Neural progenitor cell (in vitro differentiated cells): ENCODE measurements around the gene PMS1. TPM values are rescaled to one million over a fixed set of nuclear protein-coding genes. Genes with fewer than 3 reads are reported as not detected.

Source experiments
- DNase-seq: peaks from one replicate; pipeline ENCODE4 v3.0.0-alpha.2; 2016; ENCODE audit warnings: low spot score
- H2AFZ ChIP-seq: fragments of 200-600 bp; sonication (generic); replicated peaks from 2 replicates; pipeline ENCODE4 v1.6.1; 2016; ENCODE audit warnings: antibody characterized with exemption
- H3F3A ChIP-seq: fragments of 200-600 bp; sonication (generic); 2 replicates; pipeline ENCODE4 v1.6.1; 2016; ENCODE audit warnings: antibody characterized with exemption, low read depth
- H3K27ac ChIP-seq: fragments of 200-600 bp; sonication (generic); 2 replicates; pipeline ENCODE4 v1.5.1; 2016; ENCODE audit warnings: mild to moderate bottlenecking
- H3K27me3 ChIP-seq: fragments of 200-600 bp; sonication (generic); 2 replicates; pipeline ENCODE4 v1.6.1; 2016; ENCODE audit warnings: mild to moderate bottlenecking, moderate library complexity
- H3K36me3 ChIP-seq: fragments of 200-600 bp; sonication (generic); 2 replicates; pipeline ENCODE4 v1.5.1; 2016
- H3K4me1 ChIP-seq: fragments of 200-600 bp; sonication (generic); 2 replicates; pipeline ENCODE4 v1.6.1; 2016; ENCODE audit warnings: mixed run types
- H3K4me2 ChIP-seq: fragments of 200-600 bp; sonication (generic); 2 replicates; pipeline ENCODE4 v1.6.1; 2016
- H3K4me3 ChIP-seq: fragments of 200-600 bp; sonication (generic); 2 replicates; pipeline ENCODE4 v1.5.1; 2016
- H3K79me2 ChIP-seq: fragments of 200-600 bp; sonication (generic); 2 replicates; pipeline ENCODE4 v1.6.1; 2016; ENCODE audit warnings: low read depth
- H3K9ac ChIP-seq: fragments of 200-600 bp; sonication (generic); 2 replicates; pipeline ENCODE4 v1.6.1; 2016
- H3K9me3 ChIP-seq: fragments of 200-600 bp; sonication (generic); 2 replicates; pipeline ENCODE4 v1.5.1; 2016; ENCODE audit warnings: low read depth
- H4K20me1 ChIP-seq: fragments of 200-600 bp; sonication (generic); 2 replicates; pipeline ENCODE4 v1.6.1; 2016; ENCODE audit warnings: low read depth
- H3K27ac Mint-ChIP-seq: 3 replicates; pipeline ENCODE4 v1.8.0; 2021; ENCODE audit warnings: mixed read lengths
- H3K27me3 Mint-ChIP-seq: 2 replicates; pipeline ENCODE4 v1.8.0; 2022; ENCODE audit warnings: low read depth, mild to moderate bottlenecking, inconsistent platforms, moderate library complexity, mixed read lengths; ENCODE audit not compliant: insufficient read depth
- H3K36me3 Mint-ChIP-seq: 3 replicates; pipeline ENCODE4 v1.8.0; 2021; ENCODE audit warnings: mixed read lengths
- H3K4me1 Mint-ChIP-seq: 3 replicates; pipeline ENCODE4 v1.8.0; 2021; ENCODE audit warnings: mixed read lengths
- H3K4me3 Mint-ChIP-seq: 3 replicates; pipeline ENCODE4 v1.8.0; 2021; ENCODE audit warnings: mild to moderate bottlenecking, moderate library complexity, mixed read lengths
- H3K9me3 Mint-ChIP-seq: 3 replicates; pipeline ENCODE4 v1.8.0; 2020; ENCODE audit warnings: mixed read lengths
- EZH2 ChIP-seq: fragments of 200-600 bp; sonication (generic); IDR thresholded peaks from 2 replicates; pipeline ENCODE4 v1.6.1; 2017; ENCODE audit warnings: antibody characterized with exemption, mild to moderate bottlenecking, moderate library complexity
- EZH2phosphoT487 ChIP-seq: fragments of 200-600 bp; sonication (generic); IDR thresholded peaks from 2 replicates; pipeline ENCODE4 v1.6.1; 2017; ENCODE audit warnings: antibody characterized with exemption
- total RNA-seq: library from RNA; depleted of rRNA; stranded (reverse); fragments of >200 nt; gene quantifications from 2 replicates; pipeline ENCODE4 v1.2.3, GENCODE V29; 2015; ENCODE audit warnings: low replicate concordance
- TF ChIP-seq, protein P1 (sequence below): fragments of 200-600 bp; sonication (generic); IDR thresholded peaks from 2 replicates; pipeline ENCODE4 v1.5.1; 2017; ENCODE audit warnings: antibody characterized with exemption, mild to moderate bottlenecking

Gene PMS1
- total RNA-seq, 1 donor from 2014 or later: 97.9 TPM

DNA sequence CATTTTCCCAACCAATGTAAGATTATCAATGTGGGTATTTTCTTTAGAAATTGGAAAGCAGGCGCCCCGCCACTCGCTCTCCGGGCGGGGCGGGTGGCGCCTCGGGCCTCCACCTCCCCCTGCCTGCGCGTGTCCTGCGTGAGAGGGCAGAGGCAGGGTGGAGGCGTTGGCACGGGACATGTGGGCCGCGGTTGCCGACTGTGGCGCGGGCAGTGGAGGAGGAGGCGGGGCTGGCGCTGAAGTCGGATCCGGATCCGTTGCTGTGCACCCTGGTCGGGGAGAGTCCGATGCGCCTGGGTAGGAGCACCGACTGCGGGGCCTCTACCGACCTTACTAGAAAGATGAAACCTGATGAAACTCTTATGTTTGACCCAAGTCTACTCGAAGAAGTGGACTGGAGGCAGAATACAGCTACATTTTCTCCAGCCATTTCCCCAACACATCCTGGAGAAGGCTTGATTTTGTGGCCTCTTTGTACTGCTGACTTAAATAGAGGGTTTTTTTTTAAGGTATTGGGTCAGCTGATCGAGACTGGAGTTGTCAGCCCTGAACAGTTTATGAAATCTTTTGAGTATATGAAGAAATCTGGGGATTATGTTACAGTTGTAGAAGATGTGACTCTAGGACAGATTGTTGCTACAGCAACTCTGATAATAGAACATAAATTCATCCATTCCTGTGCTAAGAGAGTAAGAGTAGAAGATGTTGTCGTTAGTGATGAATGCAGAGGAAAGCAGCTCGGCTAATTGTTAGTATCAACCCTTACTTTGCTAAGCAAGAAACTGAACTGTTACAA lies 37.9 kb downstream of the PMS1 start:
- H3K9me3 ChIP-seq: no peaks in the 10 kb centered on the region
- peaks cover 23% of the 10 kb centered on the region for H3K36me3 ChIP-seq
- no peaks in the 10 kb centered on the region for H3K27me3 ChIP-seq
- H2AFZ ChIP-seq: no peak overlapping the region
- H3K4me2 ChIP-seq: no peak overlapping the region
- no peaks in the 10 kb centered on the region for H3K4me1 Mint-ChIP-seq
- peak overlapping the region; percentile 37 for H3K27ac ChIP-seq
- H3K9me3 Mint-ChIP-seq: no peaks in the 10 kb centered on the region
- peaks cover 17% of the 10 kb centered on the region for H3K79me2 ChIP-seq
- no peak for TF ChIP-seq EZH2
- TF ChIP-seq, protein P1, sequence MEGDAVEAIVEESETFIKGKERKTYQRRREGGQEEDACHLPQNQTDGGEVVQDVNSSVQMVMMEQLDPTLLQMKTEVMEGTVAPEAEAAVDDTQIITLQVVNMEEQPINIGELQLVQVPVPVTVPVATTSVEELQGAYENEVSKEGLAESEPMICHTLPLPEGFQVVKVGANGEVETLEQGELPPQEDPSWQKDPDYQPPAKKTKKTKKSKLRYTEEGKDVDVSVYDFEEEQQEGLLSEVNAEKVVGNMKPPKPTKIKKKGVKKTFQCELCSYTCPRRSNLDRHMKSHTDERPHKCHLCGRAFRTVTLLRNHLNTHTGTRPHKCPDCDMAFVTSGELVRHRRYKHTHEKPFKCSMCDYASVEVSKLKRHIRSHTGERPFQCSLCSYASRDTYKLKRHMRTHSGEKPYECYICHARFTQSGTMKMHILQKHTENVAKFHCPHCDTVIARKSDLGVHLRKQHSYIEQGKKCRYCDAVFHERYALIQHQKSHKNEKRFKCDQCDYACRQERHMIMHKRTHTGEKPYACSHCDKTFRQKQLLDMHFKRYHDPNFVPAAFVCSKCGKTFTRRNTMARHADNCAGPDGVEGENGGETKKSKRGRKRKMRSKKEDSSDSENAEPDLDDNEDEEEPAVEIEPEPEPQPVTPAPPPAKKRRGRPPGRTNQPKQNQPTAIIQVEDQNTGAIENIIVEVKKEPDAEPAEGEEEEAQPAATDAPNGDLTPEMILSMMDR: no peak
- TF ChIP-seq EZH2phosphoT487: no peak
- no peak for DNase-seq
- no peaks in the 10 kb centered on the region for H3K4me1 ChIP-seq
- H4K20me1 ChIP-seq: no peaks in the 10 kb centered on the region
- H3K27me3 Mint-ChIP-seq: no peaks in the 10 kb centered on the region
- H3K9ac ChIP-seq: no peak overlapping the region
- H3K4me3 Mint-ChIP-seq: no peak overlapping the region
- H3K27ac Mint-ChIP-seq: no peak overlapping the region
- H3F3A ChIP-seq: no peaks in the 10 kb centered on the region
- H3K4me3 ChIP-seq: no peak overlapping the region
- peaks cover 10% of the 10 kb centered on the region for H3K36me3 Mint-ChIP-seq

DNA sequence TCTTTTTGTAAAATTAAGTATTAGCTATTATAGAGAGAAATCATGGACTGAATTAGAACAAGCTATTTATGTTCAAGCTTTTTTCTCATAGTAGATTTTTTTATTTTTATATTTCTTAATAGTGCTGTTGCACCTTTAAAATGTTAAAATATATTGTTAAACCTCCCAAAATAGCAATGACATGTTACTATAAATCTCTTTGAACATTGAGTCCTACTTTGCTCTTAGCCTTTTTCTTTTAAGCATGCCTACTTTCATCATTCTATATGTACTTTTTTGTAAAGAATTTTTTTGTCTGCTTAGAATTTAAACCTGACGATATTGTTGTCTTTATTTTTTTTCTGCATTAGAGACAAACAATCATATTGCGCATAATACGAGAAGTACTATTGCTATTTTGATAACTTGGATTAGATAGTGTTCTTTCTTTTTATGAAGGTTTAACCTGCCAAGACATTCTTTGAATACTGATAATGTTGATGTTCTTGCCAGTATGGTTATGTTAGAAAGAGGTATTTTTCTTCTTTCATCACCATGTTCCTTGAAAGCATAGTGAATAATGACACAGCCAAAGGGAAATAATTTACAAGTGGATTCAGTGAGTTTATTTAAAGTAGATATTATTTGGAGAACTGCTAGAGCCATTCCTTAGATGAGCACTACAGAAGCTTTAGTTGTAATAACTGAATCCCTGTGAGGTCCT lies 40.6 kb downstream of the PMS1 start:
- no peak for DNase-seq
- no peaks in the 10 kb centered on the region for H4K20me1 ChIP-seq
- no peaks in the 10 kb centered on the region for H3K27me3 ChIP-seq
- H2AFZ ChIP-seq: no peak overlapping the region
- no peak overlapping the region for H3K4me2 ChIP-seq
- Mint-ChIP-seq H3K9me3 (no peaks in the 10 kb centered on the region), H3K27me3 (no peaks in the 10 kb centered on the region), H3K4me1 (no peaks in the 10 kb centered on the region), H3K36me3 (peaks cover 10% of the 10 kb centered on the region), H3K4me3 (no peak overlapping the region), H3K27ac (no peak overlapping the region)
- no peaks in the 10 kb centered on the region for H3K4me1 ChIP-seq
- H3K36me3 ChIP-seq: peaks cover 13% of the 10 kb centered on the region
- no peaks in the 10 kb centered on the region for H3F3A ChIP-seq
- TF ChIP-seq, protein P1: no peak
- TF ChIP-seq EZH2: no peak
- TF ChIP-seq EZH2phosphoT487: no peak
- peaks cover 18% of the 10 kb centered on the region for H3K79me2 ChIP-seq
- H3K4me3 ChIP-seq: no peak overlapping the region
- no peaks in the 10 kb centered on the region for H3K9me3 ChIP-seq
- no peak overlapping the region for H3K9ac ChIP-seq
- H3K27ac ChIP-seq: no peak overlapping the region

DNA sequence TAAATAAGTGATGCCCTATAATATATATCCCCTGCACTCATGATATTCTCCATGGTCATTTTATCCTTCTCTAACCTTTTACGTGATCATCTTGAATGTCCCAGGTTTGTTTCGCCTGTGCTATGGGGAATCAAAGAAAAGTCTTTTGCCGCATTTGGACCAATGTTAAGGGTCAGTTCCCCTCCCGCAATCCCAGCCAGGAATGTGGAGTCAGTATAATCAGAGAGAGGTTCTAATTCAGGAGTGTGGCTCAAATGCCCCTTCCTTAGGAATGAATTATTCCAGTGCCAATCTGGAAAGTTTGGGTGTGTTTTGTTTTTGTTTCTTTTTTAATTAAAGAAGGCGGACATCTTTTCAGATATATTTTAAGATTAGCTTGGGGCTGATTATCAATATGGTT lies 41.8 kb downstream of the PMS1 start:
- Histone ChIP-seq H3F3A (no peaks in the 10 kb centered on the region), H3K27me3 (no peaks in the 10 kb centered on the region), H3K27ac (no peak overlapping the region), H3K79me2 (peaks cover 18% of the 10 kb centered on the region), H2AFZ (no peak overlapping the region), H3K4me3 (no peak overlapping the region), H3K9ac (no peak overlapping the region), H3K9me3 (no peaks in the 10 kb centered on the region), H3K4me1 (no peaks in the 10 kb centered on the region), H3K36me3 (peaks cover 8% of the 10 kb centered on the region), H3K4me2 (no peak overlapping the region), H4K20me1 (peaks cover 3% of the 10 kb centered on the region)
- Mint-ChIP-seq H3K27me3 (no peaks in the 10 kb centered on the region), H3K27ac (no peak overlapping the region), H3K9me3 (no peaks in the 10 kb centered on the region), H3K4me3 (no peak overlapping the region), H3K36me3 (peaks cover 6% of the 10 kb centered on the region), H3K4me1 (no peaks in the 10 kb centered on the region)
- DNase-seq: no peak
- TF ChIP-seq EZH2: no peak
- TF ChIP-seq EZH2phosphoT487: no peak
- TF ChIP-seq, protein P1: no peak
